HTR-8/SVneo (cell line): Measurements from ENCODE around the gene GPR153.

Experiments
- DNase-seq: peaks from one replicate; pipeline ENCODE4 v3.0.0; 2011; ENCODE audit warnings: low spot score, mixed read lengths; ENCODE audit not compliant: insufficient read length
- FAIRE-seq: peaks from 2 replicates; lab custom pipeline; 2011; peaks lifted over from hg19 to GRCh38; lab: Jason Lieb, UNC

The GPR153 gene

GRCh38 chr1:6287431-6287886 lies 26.6 kb upstream of the GPR153 start:
- no peak for FAIRE-seq
- DNase-seq, result no peak

- DNase-seq (no peak), FAIRE-seq (no peak)
Measured at GRCh38 chr1:6287029-6287428, 26.1 kb upstream of the GPR153 start.

GRCh38 chr1:6286266-6286665 lies 25.4 kb upstream of the GPR153 start:
- DNase-seq (no peak), FAIRE-seq (no peak)

- no peak for DNase-seq
- no peak for FAIRE-seq
Measured at GRCh38 chr1:6285336-6285735, 24.4 kb upstream of the GPR153 start.

- DNase-seq (no peak), FAIRE-seq (no peak)
Measured at GRCh38 chr1:6282577-6283270, 21.8 kb upstream of the GPR153 start.

GRCh38 chr1:6281511-6282402 lies 20.9 kb upstream of the GPR153 start:
- DNase-seq, result no peak
- no peak for FAIRE-seq

GRCh38 chr1:6280761-6281451 lies 20.0 kb upstream of the GPR153 start:
- DNase-seq, result no peak
- FAIRE-seq, result no peak

- FAIRE-seq (no peak), DNase-seq (no peak)
Measured at GRCh38 chr1:6279613-6280383, 18.9 kb upstream of the GPR153 start.

GRCh38 chr1:6279066-6279465 lies 18.2 kb upstream of the GPR153 start:
- no peak for DNase-seq

GRCh38 chr1:6278263-6278662 lies 17.4 kb upstream of the GPR153 start:
- DNase-seq, result no peak
- FAIRE-seq, result no peak

More at GRCh38 chr1:6279066-6279465, 18.2 kb upstream of the GPR153 start:
- FAIRE-seq, result no peak

- no peak for FAIRE-seq
- no peak for DNase-seq
Measured at GRCh38 chr1:6276811-6277555, 16.1 kb upstream of the GPR153 start.

GRCh38 chr1:6275826-6276782 lies 15.2 kb upstream of the GPR153 start:
- DNase-seq (no peak), FAIRE-seq (no peak)

- FAIRE-seq (no peak), DNase-seq (no peak)
Measured at GRCh38 chr1:6274622-6275139, 13.8 kb upstream of the GPR153 start.

GRCh38 chr1:6274102-6274501 lies 13.2 kb upstream of the GPR153 start:
- DNase-seq, result no peak
- FAIRE-seq, result no peak

- DNase-seq, result no peak
Measured at GRCh38 chr1:6273380-6273891, 12.5 kb upstream of the GPR153 start.

GRCh38 chr1:6272868-6273267 lies 12.0 kb upstream of the GPR153 start:
- DNase-seq (no peak), FAIRE-seq (no peak)

More at GRCh38 chr1:6273380-6273891, 12.5 kb upstream of the GPR153 start:
- no peak for FAIRE-seq

GRCh38 chr1:6272452-6272851 lies 11.6 kb upstream of the GPR153 start:
- FAIRE-seq (no peak), DNase-seq (no peak)

- DNase-seq (no peak), FAIRE-seq (no peak)
Measured at GRCh38 chr1:6271554-6271953, 10.7 kb upstream of the GPR153 start.
